ENCODE measurements around the gene SMPD3.

SMPD3 gene

GRCh38 chr16:68380676-68381362 is 67.5 kb downstream of the SMPD3 start:
- TF ChIP-seq GABPA (IDR thresholded peaks at IDR 0.05; ENCODE audit: low read depth) (no peak), POLR2AphosphoS5 (IDR thresholded peaks at IDR 0.05; ENCODE audit: low read depth) (no peak), SPI1 (IDR thresholded peaks at IDR 0.05; ENCODE audit: borderline replicate concordance, low read depth) (no peak)
- TF ChIP-seq, protein P1, sequence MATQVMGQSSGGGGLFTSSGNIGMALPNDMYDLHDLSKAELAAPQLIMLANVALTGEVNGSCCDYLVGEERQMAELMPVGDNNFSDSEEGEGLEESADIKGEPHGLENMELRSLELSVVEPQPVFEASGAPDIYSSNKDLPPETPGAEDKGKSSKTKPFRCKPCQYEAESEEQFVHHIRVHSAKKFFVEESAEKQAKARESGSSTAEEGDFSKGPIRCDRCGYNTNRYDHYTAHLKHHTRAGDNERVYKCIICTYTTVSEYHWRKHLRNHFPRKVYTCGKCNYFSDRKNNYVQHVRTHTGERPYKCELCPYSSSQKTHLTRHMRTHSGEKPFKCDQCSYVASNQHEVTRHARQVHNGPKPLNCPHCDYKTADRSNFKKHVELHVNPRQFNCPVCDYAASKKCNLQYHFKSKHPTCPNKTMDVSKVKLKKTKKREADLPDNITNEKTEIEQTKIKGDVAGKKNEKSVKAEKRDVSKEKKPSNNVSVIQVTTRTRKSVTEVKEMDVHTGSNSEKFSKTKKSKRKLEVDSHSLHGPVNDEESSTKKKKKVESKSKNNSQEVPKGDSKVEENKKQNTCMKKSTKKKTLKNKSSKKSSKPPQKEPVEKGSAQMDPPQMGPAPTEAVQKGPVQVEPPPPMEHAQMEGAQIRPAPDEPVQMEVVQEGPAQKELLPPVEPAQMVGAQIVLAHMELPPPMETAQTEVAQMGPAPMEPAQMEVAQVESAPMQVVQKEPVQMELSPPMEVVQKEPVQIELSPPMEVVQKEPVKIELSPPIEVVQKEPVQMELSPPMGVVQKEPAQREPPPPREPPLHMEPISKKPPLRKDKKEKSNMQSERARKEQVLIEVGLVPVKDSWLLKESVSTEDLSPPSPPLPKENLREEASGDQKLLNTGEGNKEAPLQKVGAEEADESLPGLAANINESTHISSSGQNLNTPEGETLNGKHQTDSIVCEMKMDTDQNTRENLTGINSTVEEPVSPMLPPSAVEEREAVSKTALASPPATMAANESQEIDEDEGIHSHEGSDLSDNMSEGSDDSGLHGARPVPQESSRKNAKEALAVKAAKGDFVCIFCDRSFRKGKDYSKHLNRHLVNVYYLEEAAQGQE (IDR thresholded peaks at IDR 0.05; ENCODE audit: insufficient replicate concordance, low read depth), result no peak
- TF ChIP-seq, protein P2, sequence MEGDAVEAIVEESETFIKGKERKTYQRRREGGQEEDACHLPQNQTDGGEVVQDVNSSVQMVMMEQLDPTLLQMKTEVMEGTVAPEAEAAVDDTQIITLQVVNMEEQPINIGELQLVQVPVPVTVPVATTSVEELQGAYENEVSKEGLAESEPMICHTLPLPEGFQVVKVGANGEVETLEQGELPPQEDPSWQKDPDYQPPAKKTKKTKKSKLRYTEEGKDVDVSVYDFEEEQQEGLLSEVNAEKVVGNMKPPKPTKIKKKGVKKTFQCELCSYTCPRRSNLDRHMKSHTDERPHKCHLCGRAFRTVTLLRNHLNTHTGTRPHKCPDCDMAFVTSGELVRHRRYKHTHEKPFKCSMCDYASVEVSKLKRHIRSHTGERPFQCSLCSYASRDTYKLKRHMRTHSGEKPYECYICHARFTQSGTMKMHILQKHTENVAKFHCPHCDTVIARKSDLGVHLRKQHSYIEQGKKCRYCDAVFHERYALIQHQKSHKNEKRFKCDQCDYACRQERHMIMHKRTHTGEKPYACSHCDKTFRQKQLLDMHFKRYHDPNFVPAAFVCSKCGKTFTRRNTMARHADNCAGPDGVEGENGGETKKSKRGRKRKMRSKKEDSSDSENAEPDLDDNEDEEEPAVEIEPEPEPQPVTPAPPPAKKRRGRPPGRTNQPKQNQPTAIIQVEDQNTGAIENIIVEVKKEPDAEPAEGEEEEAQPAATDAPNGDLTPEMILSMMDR (IDR thresholded peaks at IDR 0.05; ENCODE audit: insufficient read depth, low read length), result no peak
- no peaks in the 10 kb centered on the region for H3K27me3 ChIP-seq (ENCODE audit: insufficient read depth, poor library complexity, severe bottlenecking)
- no peak overlapping the region for H3K27ac ChIP-seq (replicated peaks)
- DNase-seq (ENCODE audit: low read depth in 1 of 2, low spot score in 1 of 2), result no peak
- H3K4me3 ChIP-seq (replicated peaks; ENCODE audit: insufficient read depth, low read length), result no peak overlapping the region

DNA sequence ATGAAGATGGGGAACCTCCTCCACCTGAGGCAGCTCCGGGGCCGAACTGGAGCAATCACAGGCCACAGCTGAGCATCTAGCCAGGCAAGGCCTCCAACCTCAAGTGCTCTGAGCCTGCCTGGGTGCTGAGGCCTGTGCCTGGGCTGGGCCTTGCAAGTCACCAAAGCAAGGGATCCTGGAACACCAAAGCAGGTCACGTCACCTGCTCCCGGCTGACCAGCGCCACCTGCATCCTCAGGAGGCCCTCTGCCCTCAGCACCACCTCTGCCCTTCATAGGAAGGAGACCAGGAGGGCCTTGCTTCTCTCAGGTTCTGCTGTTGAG is 68.0 kb downstream of the SMPD3 start:
- Histone ChIP-seq H3K27me3 (ENCODE audit: insufficient read depth, poor library complexity, severe bottlenecking) (no peaks in the 10 kb centered on the region), H3K4me3 (replicated peaks; ENCODE audit: insufficient read depth, low read length) (no peak overlapping the region), H3K27ac (replicated peaks) (no peak overlapping the region)
- no peak for DNase-seq (ENCODE audit: low read depth in 1 of 2, low spot score in 1 of 2)
- no peak for TF ChIP-seq SPI1 (IDR thresholded peaks at IDR 0.05; ENCODE audit: borderline replicate concordance, low read depth)
- no peak for TF ChIP-seq GABPA (IDR thresholded peaks at IDR 0.05; ENCODE audit: low read depth)
- TF ChIP-seq, protein P2 (IDR thresholded peaks at IDR 0.05; ENCODE audit: insufficient read depth, low read length), result no peak
- TF ChIP-seq POLR2AphosphoS5 (IDR thresholded peaks at IDR 0.05; ENCODE audit: low read depth), result no peak
- TF ChIP-seq, protein P1 (IDR thresholded peaks at IDR 0.05; ENCODE audit: insufficient replicate concordance, low read depth), result no peak

- Histone ChIP-seq H3K27me3 (ENCODE audit: insufficient read depth, poor library complexity, severe bottlenecking) (no peaks in the 10 kb centered on the region), H3K4me3 (replicated peaks; ENCODE audit: insufficient read depth, low read length) (no peak overlapping the region), H3K27ac (replicated peaks) (no peak overlapping the region)
- TF ChIP-seq POLR2AphosphoS5 (IDR thresholded peaks at IDR 0.05; ENCODE audit: low read depth), result no peak
- no peak for TF ChIP-seq GABPA (IDR thresholded peaks at IDR 0.05; ENCODE audit: low read depth)
- TF ChIP-seq SPI1 (IDR thresholded peaks at IDR 0.05; ENCODE audit: borderline replicate concordance, low read depth), result no peak
- TF ChIP-seq, protein P2 (IDR thresholded peaks at IDR 0.05; ENCODE audit: insufficient read depth, low read length), result no peak
- TF ChIP-seq, protein P1 (IDR thresholded peaks at IDR 0.05; ENCODE audit: insufficient replicate concordance, low read depth), result no peak
- no peak for DNase-seq (ENCODE audit: low read depth in 1 of 2, low spot score in 1 of 2)
These were observed 68.6 kb downstream of the SMPD3 start for GRCh38 chr16:68379472-68380347.

Data from HL-60 (cell line).